IPS DF 19.7 (cell line): ENCODE measurements around the gene CLPSL2.
"Not testable (repeated sequence)": the region's sequence is repeated elsewhere in the genome, so short reads cannot be mapped to it uniquely, and the experiment has no call there.

ENCODE experiments used
- DNase-seq: peaks from one replicate; pipeline ENCODE4 v3.0.0-alpha.2; 2013; ENCODE audit warnings: low read depth, low spot score

The CLPSL2 gene, protein sequence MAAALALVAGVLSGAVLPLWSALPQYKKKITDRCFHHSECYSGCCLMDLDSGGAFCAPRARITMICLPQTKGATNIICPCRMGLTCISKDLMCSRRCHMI

DNA sequence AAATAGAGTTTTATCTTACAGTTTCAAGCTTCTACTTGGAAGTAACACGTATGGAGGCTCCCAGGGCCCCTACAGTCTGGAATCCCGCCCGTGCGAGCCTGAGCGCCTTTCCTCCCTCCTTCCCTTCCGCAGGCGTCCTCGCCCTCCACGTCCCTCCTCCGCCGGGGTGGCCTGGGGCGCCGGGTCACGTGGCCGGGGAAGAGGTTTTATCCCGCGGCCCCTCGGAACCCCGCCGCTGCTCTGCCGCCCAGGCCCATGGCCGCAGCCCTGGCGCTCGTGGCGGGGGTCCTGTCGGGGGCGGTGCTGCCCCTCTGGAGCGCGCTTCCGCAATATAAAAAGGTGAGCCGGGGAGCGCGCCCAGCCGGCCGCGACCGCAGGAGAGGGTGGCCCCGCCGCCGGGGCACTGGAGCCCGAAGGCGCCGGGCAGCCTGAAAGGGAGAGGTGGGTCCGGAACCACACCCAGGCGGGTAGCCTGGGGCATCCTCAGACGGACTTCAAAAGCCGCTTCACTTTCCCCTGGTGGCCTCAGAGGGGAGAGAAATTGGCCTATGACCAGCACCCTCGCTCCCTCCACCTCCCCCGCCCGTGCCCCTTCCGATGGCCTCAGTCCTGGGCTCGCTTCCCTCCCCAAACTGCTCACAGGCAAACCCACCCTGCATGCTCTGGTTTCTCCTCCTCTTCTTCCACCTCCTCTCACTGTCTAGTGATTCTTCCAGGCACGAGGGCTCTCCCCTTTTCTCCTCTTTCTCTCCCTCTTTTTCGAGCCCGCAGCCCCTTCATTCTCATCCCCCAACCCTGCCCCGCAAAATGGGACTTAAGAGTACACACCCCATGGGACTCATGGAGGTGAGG lies at the start of gene CLPSL2:
Gene CLPSL2 (plus strand): TSS at position 235 of the 852 bp plus-strand sequence. CDS start 21 bp downstream, at position 256.
- no peak for DNase-seq

DNA sequence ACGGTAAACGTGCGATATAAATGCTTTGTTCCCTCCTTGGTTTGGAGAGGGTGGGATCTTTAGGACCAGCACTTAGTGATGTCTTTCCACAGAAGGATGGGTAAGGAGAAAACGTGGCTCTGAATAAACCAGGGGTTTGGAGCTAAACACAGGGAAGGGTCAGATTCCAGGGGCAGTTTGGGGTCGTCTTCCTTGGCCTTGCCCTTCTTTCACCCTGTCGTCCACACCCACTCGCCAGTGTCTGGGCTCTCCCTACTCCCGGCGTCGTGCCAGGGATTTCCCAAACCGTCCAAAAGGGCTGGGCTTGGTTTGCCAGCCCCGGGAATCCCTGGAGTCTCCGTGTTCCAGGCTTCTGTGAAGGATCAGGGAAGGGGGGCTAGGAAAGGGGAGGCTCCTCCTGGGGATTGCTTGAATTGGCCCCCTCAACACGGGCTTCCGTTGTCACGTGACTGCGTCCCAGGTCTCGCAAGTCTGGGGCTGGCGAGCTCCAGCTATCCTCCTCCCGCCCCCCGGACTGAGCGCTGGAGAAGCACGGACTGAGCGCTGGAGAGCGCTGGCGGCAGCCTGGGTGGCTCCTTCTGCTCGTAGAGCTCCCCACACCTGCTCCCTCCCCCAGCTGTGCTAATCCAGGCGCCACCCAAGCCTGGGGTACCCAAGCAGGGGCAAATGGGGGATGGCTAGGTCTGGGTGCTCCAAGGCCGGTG lies 49.0 kb upstream of the CLPSL2 start:
- DNase-seq, result no peak

DNA sequence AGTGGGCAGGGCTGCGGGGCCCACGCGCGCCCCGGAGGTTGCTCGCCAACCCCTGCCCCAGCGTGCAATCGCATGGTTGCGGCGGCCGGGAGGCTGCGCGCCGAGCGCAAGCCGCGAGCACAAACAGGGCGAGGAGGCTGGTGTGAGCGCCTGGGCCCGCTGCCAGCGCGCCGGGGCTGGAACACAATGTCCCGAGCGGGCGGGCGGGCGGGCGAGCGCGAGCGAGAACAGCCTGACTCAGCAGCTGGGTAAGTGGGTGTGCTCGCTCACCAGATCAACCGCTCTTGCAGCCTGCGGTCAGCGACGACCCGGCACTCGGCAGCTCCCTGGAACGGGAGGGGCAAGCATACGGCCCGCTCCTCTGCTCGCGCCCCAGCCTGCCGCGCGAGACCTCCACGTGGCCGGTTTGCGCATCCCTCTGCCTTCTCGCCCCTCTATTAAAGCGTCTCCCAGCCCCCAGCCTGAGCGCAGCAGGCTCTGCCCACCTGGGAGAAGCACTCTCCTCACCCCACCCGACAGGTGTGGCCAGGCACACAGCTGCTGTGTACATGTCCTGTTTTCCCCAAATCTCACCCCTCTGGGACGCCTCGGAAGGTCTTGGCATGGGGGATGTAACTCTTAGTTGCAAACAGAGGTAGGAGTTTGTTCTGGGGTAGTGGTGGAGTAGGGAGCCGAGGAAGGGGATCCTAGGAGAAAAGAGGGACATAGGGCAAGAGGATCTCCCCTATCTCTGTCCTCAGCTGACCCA lies 48.3 kb upstream of the CLPSL2 start:
- no peak for DNase-seq

DNA sequence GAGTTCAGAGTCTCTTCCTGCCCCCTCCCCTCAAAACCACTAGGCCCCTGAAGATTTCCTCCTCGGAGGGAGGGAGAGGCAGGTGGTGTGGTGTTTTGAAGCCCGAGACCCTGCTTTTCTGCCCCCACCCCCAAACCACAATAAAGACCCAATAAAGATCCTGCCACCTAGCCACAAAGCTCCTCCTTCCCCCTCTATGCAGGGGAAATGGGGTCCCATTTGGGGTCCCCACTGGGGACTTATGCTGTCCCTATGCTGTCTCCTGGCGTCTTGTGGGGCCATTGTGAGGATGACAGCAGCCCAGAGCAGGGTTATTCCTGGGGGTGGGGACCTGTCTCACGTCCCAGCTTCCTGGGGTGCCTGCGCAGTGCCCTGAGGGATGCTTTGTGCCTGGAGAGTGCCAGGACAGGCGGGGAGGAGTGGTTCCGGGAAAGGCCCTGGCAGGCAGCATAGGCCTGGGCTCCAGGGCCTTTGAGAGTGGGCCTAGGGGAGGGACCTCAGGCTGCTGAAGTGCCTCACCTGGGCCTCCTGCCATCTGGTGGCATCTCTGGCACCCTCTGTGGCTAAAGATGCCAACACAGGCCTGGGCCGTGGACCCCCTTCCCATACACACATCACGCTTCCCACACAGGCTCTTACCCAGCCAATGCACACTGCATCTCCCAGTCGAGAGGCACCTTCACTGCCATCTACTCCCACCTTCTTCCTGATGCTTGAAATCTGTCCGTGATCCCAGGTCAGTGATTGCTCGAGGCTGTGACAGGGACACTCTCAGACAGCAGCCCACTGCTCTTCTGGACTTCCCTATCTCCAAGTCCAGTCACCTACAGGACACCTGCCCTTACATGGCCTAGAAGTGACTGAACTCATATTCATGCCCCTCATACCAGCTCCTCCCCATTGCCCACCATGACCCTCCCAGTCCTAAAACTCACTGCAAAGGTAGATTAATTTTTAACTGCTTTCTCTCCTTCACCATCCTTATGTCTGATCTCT lies 47.4 kb upstream of the CLPSL2 start:
- DNase-seq, result no peak

DNA sequence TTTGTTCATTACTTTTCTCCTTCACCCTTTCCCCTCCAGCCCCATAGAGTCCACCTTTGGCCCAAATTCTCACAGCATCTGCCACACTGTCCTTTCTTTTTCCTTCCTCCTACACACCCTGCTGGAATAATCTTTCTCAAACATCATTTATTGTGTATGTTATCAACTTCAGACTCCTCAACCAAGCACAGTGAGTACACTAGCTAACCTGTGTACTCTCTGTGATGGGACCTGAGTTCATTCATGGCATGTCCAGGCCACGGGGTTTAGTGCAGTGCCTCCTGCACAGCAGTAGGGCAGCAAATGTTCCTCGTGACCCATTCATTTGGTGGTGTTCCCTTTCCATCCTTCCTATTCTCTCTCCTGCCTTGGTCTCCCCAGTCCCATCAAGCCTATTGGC lies 46.7 kb upstream of the CLPSL2 start:
- no peak for DNase-seq

DNA sequence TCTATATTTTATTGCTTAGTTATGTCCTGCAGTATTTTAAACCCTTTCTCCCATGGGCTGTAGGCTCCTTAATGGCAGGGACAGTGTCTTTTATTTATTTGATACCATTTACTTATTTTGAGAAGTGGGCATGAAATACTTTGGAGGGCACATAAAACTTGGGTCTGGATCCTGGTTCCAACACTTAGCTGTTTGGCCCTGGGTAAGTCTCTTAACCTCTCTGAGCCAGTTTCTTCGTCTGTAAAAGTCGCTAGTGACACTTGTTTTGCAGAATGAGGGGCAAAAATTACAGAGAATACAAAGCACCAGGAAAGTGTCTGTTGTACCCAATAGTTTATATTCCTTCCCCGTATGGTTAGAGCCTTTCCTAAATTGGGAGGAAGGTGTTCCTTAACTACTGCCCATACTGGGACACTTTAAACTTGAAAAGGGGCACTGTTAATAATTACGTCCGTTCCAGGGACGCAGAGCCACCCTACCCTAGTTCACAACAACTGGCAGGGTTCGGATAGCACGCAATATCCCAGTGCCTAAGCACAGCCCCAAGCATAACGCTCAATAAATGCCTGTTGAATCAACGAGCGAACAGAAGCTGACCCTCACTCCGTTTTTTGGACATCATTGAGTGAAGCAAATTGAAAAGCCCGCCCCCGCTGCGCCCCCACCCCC lies 45.5 kb upstream of the CLPSL2 start:
- no peak for DNase-seq

DNA sequence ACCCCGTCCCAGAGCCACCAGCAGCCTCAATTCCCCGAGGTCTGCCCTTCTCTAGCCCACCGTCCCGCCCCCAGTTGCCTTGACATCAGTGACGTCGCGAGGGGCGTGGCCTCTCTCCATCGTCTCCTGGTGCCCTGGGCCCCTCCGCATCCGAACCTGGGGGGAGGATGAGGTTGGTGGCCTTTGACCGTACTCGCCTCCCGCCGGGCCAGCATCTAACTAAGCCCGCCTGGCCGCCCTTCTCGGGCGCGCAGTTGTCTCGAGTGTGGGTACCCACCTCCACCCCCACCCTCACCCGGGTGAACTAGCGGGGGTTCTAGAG lies 45.0 kb upstream of the CLPSL2 start:
- no peak for DNase-seq

DNA sequence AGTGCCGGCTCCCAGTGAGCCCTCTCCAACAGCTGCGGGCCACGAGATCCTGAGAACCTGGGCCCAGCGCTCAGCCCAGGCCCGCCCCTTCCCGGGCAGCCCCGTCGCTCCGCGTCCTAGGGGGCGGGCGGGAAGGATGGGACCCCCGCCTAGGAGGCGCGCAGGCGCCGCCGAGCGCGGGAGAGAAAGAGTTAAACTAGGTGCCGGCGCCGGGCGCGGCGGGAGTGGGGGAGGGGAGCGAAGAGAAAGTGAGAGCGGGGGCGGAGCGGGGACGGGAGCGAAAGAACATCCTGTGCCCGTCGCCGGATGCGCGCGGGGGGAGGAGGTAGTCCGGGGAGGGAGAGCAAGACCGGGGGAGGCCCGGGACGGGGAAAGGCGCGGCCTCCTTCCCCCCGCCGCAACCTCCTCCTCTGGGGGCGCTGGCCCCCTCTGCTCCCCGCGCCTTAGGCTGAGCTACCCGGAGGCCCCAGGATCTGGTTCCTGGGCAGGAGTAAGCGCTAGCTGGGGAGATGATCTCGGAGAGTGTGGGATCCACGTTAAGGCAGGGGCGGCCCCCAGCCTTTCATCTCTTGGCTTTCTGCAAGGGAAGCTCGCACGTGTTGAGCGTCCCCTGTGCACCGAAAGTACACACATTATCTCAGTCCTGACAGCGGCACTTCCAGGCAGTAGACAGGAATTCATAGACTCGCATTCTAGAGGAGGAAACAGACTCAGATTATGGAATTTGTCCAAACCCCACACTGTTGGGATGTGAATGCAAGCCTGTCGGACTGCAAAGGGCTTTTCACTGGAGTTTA lies 44.5 kb upstream of the CLPSL2 start:
- no peak for DNase-seq

DNA sequence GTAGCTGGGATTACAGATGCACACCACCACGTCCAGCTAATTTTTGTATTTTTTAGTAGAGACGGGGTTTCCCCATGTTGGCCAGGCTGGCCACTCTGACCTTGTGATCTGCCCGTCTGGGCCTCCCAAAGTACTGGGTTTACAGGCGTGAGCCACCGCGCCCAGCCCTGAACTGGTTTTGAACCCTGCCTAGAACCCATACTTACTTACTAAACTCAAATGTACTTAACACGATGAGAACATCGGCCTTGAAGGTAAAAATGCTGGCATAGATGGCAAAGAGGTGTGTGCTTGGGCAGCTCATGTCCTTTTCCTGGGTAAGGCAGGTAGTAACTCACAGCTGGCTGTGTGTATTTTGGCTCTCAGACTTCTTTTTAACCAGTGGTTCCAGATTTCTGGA lies 42.8 kb upstream of the CLPSL2 start:
- DNase-seq, result no peak

DNA sequence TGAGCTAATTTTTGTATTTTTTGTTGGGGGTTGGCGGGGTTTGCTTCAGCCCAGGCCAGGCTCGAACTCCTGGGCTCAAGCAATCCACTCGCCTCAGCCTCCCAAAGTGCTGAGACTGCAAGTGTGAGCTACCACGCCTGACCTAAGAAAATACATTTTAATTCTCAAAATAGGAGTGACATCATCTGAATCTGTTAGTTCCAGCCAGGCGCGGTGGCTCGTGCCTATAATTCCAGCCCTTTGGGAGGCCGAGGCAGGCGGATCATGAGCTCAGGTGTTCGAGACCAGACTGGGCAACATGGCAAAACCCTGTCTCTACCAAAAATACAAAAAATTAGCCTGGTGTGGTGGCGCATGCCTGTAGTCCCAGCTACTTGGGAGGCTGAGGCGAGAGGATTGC lies 42.1 kb upstream of the CLPSL2 start:
- DNase-seq, result not testable (repeated sequence)

DNA sequence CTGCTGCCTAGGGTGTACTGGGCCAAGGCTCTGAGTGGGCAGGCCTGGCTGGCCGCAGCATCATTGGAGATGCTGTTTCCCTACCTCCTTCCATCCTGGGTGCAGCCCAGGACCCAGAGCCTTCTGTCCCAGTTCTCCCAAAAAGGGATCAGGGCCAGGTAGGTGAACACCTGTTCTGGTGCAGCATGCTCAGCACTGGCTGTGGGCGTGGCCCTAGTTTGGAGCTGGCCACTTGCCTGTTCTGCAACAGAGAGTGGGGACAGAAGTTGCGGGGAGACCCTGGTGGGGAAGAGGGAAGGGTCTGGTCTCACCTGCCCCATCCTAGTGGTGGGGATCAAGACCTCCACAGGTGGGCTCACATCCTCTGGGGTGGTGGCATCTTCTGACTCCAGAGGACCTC lies 40.9 kb upstream of the CLPSL2 start:
- no peak for DNase-seq

DNA sequence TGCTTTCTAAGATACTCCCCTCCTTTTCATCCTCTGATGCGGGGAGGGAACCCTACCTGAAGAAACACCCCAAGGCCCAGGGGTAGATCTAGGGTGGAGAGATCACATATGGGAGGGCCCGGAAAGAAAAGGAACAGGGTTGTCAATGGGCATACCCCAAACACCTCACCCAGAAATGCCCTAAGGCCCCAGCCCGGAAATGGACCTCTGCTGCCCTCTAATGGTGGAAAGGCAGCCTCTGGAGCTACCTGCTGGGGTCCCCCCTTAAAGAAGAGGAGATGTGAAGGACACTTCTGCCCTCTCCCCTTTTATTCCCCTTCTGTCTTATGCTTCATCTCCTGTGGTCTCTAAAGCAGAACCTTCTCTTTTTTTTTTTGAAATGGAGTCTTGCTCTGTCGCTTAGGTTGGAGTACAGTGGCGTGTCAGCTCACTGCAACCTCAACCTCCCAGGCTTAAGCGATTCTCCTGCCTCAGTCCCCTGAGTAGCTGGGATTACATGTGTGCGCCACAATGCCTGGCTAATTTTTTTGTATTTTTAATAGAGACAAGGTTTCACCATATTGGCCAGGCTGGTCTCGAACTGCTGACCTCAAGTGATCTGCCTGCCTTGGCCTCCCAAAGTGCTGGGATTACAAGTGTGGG lies 40.0 kb upstream of the CLPSL2 start:
- DNase-seq, result no peak

DNA sequence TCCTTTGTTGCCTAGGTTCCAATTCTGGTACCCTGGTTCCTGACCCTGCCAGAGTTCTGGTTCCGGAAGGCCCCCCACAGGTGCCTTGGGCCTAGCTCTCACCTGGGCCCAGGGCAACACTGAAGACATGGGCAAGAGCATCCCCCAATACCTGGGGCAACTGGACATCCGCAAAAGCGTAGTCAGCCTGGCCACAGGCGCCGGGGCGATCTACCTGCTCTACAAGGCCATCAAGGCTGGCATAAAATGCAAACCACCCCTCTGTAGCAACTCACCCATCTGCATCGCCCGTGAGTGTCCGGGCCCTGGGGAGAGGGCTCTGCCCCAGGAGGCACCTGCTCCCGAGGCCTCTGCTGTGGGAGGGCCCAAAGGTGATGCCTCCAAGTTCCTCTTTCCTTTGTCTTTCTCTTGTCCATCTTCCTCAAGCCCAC lies 39.4 kb upstream of the CLPSL2 start, which contains the start of gene ARMC12:
Gene ARMC12 (plus strand): TSS at position 51 of the 431 bp plus-strand sequence. CDS start 77 bp downstream, at position 128.
- no peak for DNase-seq

DNA sequence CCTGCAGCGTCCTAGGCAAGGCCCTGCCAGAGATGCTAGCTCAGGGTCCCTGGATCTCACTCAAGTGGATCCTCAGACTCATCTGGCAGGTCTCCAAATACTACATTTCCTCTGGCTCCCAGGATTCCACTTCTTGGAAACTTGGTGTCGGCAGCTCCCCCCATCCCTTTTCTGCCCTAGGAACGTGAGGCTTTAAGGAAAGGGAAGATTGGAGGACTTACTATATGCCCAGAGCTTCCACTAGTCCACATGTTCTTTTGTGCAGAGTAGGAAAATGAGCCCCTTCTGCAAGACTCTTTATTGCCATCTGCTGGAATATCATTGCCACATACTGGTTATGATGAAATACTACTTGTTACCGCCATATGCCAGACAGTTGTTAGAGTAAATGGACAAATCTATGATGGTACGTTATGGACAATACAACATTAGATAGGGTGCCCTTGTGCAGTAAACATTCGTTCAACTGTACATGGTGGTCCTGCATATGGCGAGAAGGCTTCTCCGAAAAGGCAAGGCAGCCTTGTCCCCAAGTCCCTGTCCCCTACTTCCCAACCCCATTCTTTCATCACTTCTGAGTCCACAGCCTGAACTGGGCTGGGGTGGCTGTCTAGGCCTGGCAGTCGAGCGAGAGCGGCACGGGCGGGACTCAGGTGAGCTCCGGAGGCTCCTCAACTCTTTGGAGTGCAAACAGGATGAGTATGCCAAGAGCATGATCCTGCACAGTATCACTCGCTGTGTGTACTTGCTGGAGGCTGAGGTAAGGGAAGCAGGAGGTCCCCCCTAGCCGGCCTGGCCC lies 38.8 kb upstream of the CLPSL2 start:
- DNase-seq, result no peak

DNA sequence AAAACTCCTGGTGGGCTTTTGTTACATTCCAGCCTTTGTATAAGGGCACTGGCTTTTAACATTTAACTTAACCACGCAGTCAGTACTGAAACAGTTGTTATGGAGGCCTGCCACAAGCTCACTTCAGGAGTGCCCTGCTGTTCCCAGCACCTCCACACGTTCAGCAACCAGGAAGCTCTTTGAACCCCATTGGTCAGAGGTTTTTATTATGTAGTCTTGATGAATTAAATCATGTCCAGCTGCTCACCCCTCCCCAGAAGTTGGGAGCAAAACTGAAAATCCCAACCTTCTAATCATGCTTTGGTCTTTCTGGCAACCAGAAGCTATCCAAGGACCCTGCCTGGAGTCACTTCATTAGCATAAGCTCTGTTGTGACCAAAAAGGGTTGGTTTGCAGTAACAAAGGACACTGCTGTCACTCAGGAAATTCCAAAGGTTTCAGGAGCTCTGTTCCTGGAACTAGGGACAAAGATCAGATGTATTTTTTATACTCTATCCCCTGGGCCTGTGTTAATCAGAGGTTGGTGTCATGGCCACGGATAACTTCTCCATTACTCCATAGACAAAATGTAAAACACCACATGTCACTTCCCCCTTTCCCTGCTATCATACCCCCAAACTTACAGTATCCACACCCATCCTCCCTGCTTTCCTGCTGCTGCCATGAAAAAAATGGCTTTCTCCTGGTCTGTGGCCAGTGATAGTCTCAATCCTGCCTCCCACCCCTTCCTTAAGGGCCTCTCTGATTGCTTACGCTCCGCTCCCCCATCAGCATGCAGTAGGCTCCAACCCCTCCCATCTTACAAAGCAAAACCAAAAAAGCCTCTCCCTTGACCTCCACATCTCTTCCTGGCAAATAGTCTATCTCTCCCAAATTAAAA lies 36.5 kb upstream of the CLPSL2 start:
- no peak for DNase-seq

DNA sequence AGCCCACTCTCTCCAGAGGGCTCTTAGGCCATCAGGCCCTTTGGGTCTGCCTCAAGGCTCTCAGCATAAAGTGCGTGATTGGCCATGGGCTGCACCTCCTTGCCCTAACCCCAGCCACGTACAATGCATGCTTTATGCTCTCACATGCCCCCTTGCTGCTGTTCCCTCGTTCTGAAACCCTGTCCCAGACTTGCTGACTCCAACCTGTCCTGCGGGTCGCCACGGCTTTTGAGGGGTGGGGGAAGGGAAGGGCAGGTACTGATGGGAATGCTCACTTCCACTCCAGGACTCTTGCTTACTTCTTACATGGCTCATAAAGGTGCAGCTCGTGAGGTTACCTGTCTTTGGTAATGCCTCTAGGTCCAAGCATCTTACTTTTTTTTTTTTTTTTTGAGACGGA lies 33.6 kb upstream of the CLPSL2 start:
- DNase-seq, result no peak

DNA sequence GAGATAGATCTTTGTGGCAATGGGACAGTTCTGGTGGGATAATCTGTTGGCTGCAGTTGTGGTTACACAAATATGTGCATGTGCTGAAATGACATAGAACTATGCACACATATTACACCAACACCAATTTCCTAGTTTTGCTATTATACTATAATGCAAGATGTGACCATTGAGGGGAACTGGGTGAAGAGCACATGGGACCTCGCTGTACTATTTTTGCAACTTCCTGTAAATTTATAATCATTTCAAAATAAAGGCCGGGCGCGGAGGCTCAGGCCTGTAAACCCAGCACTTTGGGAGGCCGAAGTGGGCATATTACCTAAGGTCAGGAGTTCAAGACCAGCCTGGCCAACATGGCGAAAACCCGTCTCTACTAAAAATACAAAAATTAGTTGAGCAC lies 30.9 kb upstream of the CLPSL2 start:
- DNase-seq, result no peak
